GM21825 (cell line): ENCODE data around the gene FSTL5.
"Not testable (repeated sequence)": the region's sequence is repeated elsewhere in the genome, so short reads cannot be mapped to it uniquely, and the experiment has no call there.

Source experiments
- ATAC-seq: cut with Tn5 transposase; IDR thresholded peaks from one replicate; pipeline ENCODE4 v1.9.1; 2021; ENCODE audit warnings: mild to moderate bottlenecking, moderate library complexity; ENCODE audit not compliant: unreplicated experiment

FSTL5 gene

DNA sequence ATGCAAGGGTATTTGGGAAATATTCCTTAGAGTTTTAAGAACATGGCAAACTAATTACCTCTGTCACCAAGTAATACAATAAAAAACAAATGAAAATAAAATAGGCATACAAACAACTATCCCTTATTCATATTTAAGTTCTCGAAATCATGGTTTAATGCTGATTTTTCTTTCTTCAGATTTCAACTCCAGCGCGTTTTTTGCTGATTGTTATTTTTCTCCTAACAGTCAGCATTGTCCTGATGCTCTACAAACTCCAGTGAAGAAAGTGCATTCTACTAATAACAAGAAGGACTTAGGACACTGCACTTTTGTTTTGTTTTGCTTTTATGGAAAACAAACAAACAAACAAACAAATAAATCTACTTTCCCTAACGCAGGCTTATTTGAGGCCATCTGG lies 282.4 kb downstream of the FSTL5 start:
- no peak for ATAC-seq

DNA sequence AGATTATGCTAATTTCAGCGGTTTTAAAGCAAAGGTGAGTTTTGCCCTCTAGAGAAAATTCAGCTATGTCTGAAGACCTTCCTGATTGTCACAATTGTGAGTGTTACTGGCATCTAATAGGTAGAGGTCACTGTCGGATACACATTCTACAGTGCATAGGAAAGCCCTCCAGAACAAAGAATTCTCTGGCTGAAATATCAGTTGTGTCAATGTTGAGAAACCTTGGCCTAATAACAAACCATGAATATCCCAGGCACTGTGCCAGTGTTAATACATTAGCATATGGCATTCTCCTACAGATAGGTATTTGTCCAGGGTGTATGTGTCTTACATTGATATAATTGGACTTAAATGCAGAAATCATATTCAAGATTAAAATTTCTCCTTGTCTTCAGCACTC lies 294.3 kb downstream of the FSTL5 start:
- ATAC-seq: no peak

- no peak for ATAC-seq
Measured at GRCh38 chr4:161856711-161857326, 307.0 kb downstream of the FSTL5 start.

DNA sequence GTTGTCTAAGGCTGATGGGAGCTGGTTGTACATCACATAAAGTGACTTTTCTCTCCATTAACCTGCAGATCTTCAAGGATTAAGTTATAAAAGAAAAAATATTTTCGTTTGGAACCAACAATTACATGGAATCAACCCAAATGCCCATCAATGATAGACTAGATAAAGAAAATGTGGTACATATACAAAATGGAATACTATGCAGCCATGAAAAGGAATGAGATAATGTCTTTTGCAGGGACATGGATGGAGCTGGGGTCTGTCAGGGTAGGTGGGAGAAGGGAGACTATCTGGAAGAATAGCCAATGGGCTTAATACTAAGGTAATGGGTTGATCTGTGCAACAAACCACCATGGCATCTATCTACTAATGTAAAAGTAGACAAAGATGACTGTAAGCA lies 313.2 kb downstream of the FSTL5 start:
- no peak for ATAC-seq

GRCh38 chr4:161841759-161842158 lies 322.0 kb downstream of the FSTL5 start:
- ATAC-seq: no peak

- no peak for ATAC-seq
Measured at GRCh38 chr4:161829591-161829990, 334.2 kb downstream of the FSTL5 start.

- no peak for ATAC-seq
Measured at GRCh38 chr4:161828061-161828460, 335.7 kb downstream of the FSTL5 start.

GRCh38 chr4:161827013-161827412 lies 336.8 kb downstream of the FSTL5 start:
- no peak for ATAC-seq

GRCh38 chr4:161823450-161823849 lies 340.4 kb downstream of the FSTL5 start:
- ATAC-seq: no peak

DNA sequence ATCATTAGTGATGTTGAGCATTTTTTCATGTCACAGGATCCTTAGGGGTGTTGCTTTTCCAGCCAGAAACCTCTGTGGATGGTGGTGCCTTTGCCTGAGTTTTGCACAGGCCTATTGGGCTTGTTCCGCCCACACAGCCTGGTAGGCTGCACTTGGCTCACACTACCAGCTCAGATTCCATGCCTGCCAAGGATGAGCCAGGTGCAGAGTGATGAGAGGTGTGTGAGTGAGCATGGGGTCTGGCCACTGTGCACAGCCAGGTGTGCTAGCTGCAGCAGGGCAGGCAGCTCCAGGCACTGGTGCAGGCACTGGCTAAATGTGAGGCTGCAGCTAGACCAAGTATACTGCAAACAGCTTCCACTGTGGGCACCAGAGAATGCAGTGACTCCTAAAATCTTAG lies 341.6 kb downstream of the FSTL5 start:
- ATAC-seq: no peak

DNA sequence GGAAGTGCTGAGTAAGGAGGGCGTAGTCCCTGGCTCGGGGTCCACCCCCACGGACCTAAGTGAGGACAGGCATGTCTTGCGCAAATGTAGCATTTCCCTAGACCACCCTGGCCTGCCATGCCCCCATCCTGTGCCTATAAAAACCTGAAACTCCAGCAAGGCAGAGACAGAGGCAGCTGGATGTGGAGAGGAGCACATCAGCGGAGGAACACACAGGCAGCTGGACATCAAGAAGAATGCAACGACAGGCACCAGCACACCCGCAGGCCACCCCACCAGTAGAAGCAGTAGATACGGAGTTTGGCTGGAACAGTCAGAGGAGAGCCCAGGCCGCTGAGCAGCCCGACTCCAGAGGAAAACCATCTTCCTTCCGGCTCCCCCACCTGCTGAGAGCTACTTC lies 345.9 kb downstream of the FSTL5 start:
- ATAC-seq: no peak

DNA sequence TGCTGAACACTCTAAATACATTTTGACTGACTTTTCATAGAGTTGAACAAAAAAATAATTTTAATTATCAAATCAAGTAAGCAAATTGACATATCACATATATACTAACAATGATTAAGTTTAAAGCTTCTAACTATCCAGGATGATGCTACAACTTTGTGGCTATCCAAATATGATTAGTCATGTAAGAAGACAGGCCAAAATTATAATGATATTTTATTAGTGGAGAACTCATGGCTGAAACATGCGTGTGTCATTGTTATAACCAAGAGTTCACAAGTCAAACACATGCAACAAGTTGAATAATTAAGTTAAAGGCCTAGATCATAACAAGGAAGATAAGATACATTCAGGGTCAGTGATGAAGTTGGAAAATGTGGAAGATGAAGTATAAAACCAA lies 346.8 kb downstream of the FSTL5 start:
- no peak for ATAC-seq

DNA sequence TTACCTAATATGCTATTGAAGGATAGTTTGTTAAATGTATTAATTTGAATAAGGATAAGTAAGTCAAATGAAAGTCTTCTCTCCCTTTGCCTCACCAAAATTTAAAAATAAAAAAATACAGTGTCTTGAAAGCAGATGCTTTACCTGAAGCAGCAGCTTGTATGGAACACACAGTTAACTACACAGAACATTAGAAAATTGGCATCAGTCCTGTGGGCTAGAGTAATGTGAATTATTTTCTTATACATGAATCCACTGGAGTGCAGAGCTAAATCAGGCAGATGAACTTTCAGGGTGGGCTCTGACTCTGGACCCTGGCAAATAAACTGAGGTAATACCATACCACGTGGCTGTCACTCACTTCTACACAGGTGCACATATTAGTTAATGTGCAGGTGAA lies 348.0 kb downstream of the FSTL5 start:
- ATAC-seq: no peak

GRCh38 chr4:161813889-161814288 lies 349.9 kb downstream of the FSTL5 start:
- no peak for ATAC-seq

GRCh38 chr4:161813389-161813788 lies 350.4 kb downstream of the FSTL5 start:
- ATAC-seq: no peak

DNA sequence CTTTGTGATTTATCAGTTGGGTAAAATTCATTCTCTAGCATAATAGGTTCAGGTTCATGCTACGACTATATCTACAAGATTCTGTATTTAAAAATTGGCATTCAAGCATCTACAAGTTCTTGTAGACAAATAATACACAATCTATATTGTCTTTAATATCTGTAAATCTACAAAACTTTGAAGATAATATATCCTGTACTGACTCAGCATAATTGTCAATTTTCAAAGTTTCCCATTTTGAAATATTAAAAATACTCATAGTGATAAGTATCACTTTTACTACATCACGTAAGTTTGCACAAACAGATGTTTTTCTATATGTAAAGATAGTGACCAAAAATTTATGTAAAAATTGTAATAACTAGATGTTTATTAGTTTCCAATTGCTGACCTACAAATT lies 360.6 kb downstream of the FSTL5 start:
- no peak for ATAC-seq

- ATAC-seq: no peak
Measured at GRCh38 chr4:161799710-161800109, 364.1 kb downstream of the FSTL5 start.

DNA sequence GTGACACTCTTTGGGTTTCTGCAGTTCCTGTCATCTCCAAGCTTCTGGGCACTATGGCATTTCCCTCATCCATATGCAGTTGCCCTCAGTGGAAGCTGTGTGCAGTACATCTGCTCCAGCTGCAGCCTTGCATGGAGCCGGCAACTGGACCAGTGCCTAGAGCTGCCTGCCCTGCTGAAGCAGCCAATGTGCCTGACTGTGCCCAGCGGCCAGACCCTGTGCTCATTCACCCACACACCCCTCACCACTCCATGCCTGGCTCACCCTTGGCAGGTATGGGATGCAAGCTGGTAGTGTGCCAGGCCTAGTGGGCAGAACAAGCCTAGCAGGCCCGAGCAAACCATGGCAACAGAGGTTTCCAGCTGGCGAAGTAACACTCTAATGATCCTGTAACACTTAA lies 370.8 kb downstream of the FSTL5 start:
- no peak for ATAC-seq

DNA sequence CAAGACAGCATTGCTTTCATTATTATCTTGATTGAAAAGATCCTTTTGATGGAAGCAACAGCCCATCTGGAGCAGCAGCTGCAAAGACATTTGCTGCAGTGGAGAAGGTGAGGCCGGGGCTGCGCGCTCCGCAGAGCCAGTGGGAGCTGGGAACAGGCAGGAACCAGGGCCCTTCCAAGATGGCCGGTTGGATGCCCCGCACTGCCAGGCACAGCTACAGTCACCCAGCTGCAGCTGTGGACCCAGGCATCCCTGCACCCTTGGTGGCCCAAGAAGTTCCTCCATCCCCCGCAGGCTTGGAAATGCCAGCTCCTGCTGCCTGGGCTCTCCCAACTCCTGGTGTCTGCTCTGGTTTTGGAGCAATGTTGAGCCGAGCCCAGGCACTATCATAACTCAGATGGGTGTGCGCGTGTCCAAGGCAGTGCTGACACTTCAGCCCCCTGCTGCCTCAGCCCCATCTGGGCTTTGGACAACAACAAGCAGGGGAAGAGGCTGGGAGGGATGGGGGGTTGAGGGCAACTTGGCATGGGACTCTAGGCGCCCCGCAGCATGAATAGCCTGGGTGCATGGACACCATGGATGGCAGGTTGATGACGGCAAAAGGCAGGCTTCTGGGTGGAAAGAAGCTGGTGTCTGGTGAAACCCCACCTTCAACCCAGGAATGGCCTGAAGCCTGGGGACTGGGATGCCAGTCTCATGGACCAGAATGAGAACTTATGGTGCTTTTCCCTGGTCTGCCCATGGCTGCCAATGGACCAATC lies 371.8 kb downstream of the FSTL5 start:
- no peak for ATAC-seq

DNA sequence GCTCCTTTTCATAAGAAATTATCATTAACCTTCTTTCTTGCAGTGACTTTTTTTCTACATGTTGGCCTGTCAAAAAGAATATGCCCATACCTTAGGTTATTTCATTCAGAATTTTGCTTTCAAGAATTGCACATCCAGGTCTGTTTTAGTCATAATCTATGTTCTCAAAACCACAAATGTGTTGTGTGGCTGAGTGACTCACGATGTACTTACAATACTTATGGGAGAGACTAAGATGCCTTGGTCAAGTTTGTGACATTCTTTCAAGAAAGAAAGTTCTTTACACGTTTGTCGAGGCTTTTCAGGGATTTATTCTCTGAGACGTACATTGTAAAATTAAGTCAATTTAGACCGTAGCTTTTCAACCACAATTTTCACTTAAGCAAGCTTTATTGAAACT lies 396.7 kb downstream of the FSTL5 start:
- no peak for ATAC-seq

DNA sequence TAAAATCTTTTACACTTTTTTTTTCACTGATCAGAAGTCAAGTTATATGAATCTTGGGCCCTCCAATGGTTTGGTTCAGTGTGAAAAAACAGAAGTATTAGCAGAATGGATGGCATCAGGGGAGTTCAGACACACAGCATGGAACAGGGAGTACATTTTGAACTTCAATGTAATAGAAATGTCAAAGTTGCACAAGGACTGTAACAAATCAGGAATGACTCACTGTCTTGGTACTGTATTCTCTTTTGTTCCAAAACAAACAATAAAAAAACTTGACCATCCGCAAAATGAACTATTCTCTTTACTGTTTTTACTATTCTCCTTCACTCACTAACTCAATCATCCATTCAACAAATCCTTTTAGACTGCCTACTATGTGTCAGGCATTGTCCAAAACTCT lies 401.0 kb downstream of the FSTL5 start:
- ATAC-seq: no peak

- no peak for ATAC-seq
Measured at GRCh38 chr4:161760008-161760407, 403.8 kb downstream of the FSTL5 start.

- ATAC-seq: not testable (repeated sequence)
Measured at GRCh38 chr4:161758412-161758811, 405.4 kb downstream of the FSTL5 start.
